ENCODE results near the gene EEA1. TPM values are rescaled to one million over a fixed set of nuclear protein-coding genes. Genes with fewer than 3 reads are reported as not detected.

Gene EEA1
- total RNA-seq, 4 donors from 2014 or later, result 11.6 to 25.4 (median 21.7) TPM

GRCh38 chr12:92863251-92863650 is 65.8 kb downstream of the EEA1 start:
- intact Hi-C loops (cut with DNase I; ENCODE audit: low total_unique reads) (no loop called here), in situ Hi-C loops (cut with MboI; ENCODE audit: low pct_ligation_motif_present in 1 of 4, low pct_unique_long_range_greater_than_20kb in 1 of 4, low sequenced_read_pairs in 3 of 4) (no loop called here)
- Histone ChIP-seq H3K36me3 (peaks cover 0 to 11% (median 5%) of the 10 kb centered on the region in 4 donors), H3K4me1 (peaks cover 0 to 10% (median 6%) of the 10 kb centered on the region in 4 donors), H3K4me3 (no peak overlapping the region), H3K27me3 (no peaks in the 10 kb centered on the region), H3K27ac (no peak overlapping the region), H3K9me3 (no peaks in the 10 kb centered on the region)
- TF ChIP-seq POLR2AphosphoS5 (IDR thresholded peaks at IDR 0.05) (no peak), POLR2A (IDR thresholded peaks at IDR 0.05) (no peak), EP300 (IDR thresholded peaks at IDR 0.05; ENCODE audit: low read depth) (no peak)
- TF ChIP-seq, protein P1, sequence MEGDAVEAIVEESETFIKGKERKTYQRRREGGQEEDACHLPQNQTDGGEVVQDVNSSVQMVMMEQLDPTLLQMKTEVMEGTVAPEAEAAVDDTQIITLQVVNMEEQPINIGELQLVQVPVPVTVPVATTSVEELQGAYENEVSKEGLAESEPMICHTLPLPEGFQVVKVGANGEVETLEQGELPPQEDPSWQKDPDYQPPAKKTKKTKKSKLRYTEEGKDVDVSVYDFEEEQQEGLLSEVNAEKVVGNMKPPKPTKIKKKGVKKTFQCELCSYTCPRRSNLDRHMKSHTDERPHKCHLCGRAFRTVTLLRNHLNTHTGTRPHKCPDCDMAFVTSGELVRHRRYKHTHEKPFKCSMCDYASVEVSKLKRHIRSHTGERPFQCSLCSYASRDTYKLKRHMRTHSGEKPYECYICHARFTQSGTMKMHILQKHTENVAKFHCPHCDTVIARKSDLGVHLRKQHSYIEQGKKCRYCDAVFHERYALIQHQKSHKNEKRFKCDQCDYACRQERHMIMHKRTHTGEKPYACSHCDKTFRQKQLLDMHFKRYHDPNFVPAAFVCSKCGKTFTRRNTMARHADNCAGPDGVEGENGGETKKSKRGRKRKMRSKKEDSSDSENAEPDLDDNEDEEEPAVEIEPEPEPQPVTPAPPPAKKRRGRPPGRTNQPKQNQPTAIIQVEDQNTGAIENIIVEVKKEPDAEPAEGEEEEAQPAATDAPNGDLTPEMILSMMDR (IDR thresholded peaks at IDR 0.05), result no peak
- DNase-seq, result no peak
- WGBS, 2 donors (ENCODE audit: low coverage in 1 of 2), result 52 to 71% methylated on average over 1 of the region's 1 CpG

- intact Hi-C loops (cut with DNase I; ENCODE audit: low total_unique reads), result no loop called here
- Histone ChIP-seq H3K27me3 (no peaks in the 10 kb centered on the region), H3K4me3 (no peak overlapping the region), H3K27ac (no peak overlapping the region), H3K9me3 (no peaks in the 10 kb centered on the region), H3K36me3 (peaks cover 0 to 11% (median 5%) of the 10 kb centered on the region in 4 donors), H3K4me1 (peaks cover 0 to 10% (median 6%) of the 10 kb centered on the region in 4 donors)
- TF ChIP-seq, protein P1 (IDR thresholded peaks at IDR 0.05), result no peak
- TF ChIP-seq POLR2AphosphoS5 (IDR thresholded peaks at IDR 0.05) (no peak), EP300 (IDR thresholded peaks at IDR 0.05; ENCODE audit: low read depth) (no peak), POLR2A (IDR thresholded peaks at IDR 0.05) (no peak)
- in situ Hi-C loops (cut with MboI; ENCODE audit: low pct_ligation_motif_present in 1 of 4, low pct_unique_long_range_greater_than_20kb in 1 of 4, low sequenced_read_pairs in 3 of 4), result no loop called here
- no peak for DNase-seq
- WGBS, 2 donors (ENCODE audit: low coverage in 1 of 2), result 99 to 100% methylated on average over 3 to 4 of the region's 4 CpGs
Measured at GRCh38 chr12:92861381-92861780, 67.7 kb downstream of the EEA1 start.

DNA sequence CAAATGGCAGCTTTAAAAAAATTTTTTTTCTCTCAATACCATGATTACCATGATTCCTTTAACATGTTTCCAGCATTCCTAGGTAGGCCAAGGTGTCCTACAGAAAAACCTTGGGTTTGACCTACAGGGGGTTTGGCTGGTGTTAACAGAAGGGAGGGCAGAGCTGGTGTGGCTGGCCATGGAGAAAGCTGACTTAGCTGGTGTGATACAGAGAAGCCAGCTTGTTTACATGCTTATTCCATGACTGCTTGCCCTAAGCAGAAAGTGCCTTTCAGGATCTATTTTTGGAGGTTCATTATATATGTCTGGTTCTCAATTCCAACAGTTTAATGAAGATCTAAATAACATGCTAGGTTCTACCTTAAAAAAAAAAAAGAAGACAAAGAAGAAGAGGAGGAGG is 68.6 kb downstream of the EEA1 start:
- Histone ChIP-seq H3K4me1 (peaks cover 0 to 10% (median 6%) of the 10 kb centered on the region in 4 donors), H3K27ac (peak overlapping the region in 3 of 4 donors; percentile 39 to 60 (median 49)), H3K4me3 (no peak overlapping the region), H3K36me3 (peaks cover 0 to 11% (median 5%) of the 10 kb centered on the region in 4 donors), H3K27me3 (no peaks in the 10 kb centered on the region), H3K9me3 (no peaks in the 10 kb centered on the region)
- no peak for DNase-seq
- TF ChIP-seq, protein P1 (IDR thresholded peaks at IDR 0.05), result no peak
- TF ChIP-seq POLR2AphosphoS5 (IDR thresholded peaks at IDR 0.05) (no peak), POLR2A (IDR thresholded peaks at IDR 0.05) (no peak), EP300 (IDR thresholded peaks at IDR 0.05; ENCODE audit: low read depth) (no peak)
- in situ Hi-C loops (cut with MboI; ENCODE audit: low pct_ligation_motif_present in 1 of 4, low pct_unique_long_range_greater_than_20kb in 1 of 4, low sequenced_read_pairs in 3 of 4) (no loop called here), intact Hi-C loops (cut with DNase I; ENCODE audit: low total_unique reads) (no loop called here)

DNA sequence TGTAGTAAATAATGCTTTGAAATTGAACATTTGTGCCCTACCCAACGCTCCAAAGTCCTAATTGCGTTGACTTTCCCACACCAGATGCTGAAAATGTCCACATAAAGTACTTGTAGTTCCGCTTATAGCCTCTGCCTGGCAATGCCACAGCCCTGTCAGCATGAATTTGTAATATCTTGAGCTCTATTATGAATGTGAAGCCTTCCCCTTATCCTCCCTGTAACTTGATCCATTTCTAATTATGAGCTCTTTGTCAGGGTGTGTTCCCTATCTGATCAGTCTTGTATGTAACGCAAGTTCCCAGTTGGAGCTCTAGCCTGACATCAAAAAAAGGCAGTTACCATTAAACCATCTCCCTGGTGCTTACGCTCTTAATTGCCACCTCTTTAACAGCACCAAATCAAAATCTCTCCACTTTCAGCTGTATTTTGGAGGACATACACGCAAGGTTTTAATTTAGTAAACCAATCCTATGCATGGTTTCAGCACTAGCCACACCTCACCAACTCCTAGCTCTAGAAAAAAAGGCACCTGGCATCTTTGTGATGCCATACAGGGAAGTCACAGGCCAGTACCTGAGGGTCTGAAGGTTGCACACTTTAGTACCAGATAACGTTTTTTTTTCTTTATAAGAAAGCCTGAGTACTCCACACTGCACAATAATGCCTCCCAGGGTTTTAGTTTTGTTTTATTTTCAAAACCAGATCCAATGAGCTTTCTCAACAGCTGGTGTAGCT is 69.3 kb downstream of the EEA1 start:
- no peaks in the 10 kb centered on the region for H3K27me3 ChIP-seq
- H3K27ac ChIP-seq, result peak overlapping the region in 3 of 4 donors; percentile 39 to 60 (median 49)
- intact Hi-C loops (cut with DNase I; ENCODE audit: low total_unique reads), result no loop called here
- H3K4me1 ChIP-seq, result peaks cover 0 to 10% (median 6%) of the 10 kb centered on the region in 4 donors
- in situ Hi-C loops (cut with MboI; ENCODE audit: low pct_ligation_motif_present in 1 of 4, low pct_unique_long_range_greater_than_20kb in 1 of 4, low sequenced_read_pairs in 3 of 4), result no loop called here
- TF ChIP-seq, protein P1 (IDR thresholded peaks at IDR 0.05), result peak in 2 of 5 experiments; percentile 30 to 33
- TF ChIP-seq POLR2A (IDR thresholded peaks at IDR 0.05) (no peak), POLR2AphosphoS5 (IDR thresholded peaks at IDR 0.05) (no peak)
- 50 to 59% methylated on average over 6 to 7 of the region's 7 CpGs for WGBS, 2 donors (ENCODE audit: low coverage in 1 of 2)
- no peak overlapping the region for H3K4me3 ChIP-seq
- H3K9me3 ChIP-seq, result no peaks in the 10 kb centered on the region
- H3K36me3 ChIP-seq, result peaks cover 0 to 11% (median 5%) of the 10 kb centered on the region in 4 donors
- DNase-seq, result peak; percentile 12

Measured in transverse colon (tissue), 4 donors.